Loucy (cell line): Measurements from ENCODE around the gene CCDC39.

Experiments used
- CTCF ChIP-seq: fragments of 200-600 bp; sonication (generic); conservative IDR thresholded peaks from 2 replicates; pipeline ENCODE4 v1.5.1; 2014; ENCODE audit warnings: mild to moderate bottlenecking, antibody characterized with exemption, low read length
- EZH2phosphoT487 ChIP-seq: fragments of 200-600 bp; IDR thresholded peaks from 2 replicates; pipeline ENCODE4 v1.6.1; 2018; ENCODE audit warnings: antibody characterized with exemption, mild to moderate bottlenecking, moderate library complexity, borderline replicate concordance

DNA sequence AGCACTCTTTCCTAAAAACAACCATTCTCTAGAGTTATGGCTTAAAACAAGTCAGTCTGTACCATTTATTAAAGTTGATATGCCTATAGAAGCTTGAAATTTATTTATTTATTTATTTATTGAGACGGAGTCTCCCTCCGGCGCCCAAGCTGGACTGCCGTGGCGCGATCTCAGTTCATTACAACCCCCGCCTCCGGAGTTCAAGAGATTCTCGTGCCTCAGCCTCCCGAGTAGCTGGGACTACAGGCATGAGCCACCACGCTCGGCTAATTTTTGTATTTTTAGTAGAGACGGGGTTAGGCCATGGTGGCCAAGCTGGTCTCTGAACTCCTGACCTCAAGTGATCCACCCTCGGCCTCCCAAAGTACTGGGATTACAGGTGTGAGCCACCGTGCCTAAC, 78.8 kb downstream of the CCDC39 start:
- TF ChIP-seq CTCF (no peak), EZH2phosphoT487 (no peak)
